Umbilical cord (tissue), 2 donors: ENCODE results near the gene NOLC1. TPM values are rescaled to one million over a fixed set of nuclear protein-coding genes. Genes with fewer than 3 reads are reported as not detected.
A peak's percentile ranks its signal among the peaks of the same experiment; 100 is the strongest.

Experiments
- DNase-seq: peaks from one replicate; pipeline ENCODE4 v3.0.0-alpha.2; 2015; ENCODE audit warnings: low spot score
- total RNA-seq: library from RNA; depleted of rRNA; stranded (reverse); fragments of >200 nt; gene quantifications from one replicate; pipeline ENCODE4 v1.2.3, GENCODE V29; 2014; ENCODE audit warnings: low replicate concordance; ENCODE audit not compliant: insufficient read depth

The NOLC1 gene
- total RNA-seq, 1 donor from 2014 or later, result 13.7 TPM

GRCh38 chr10:102121739-102122372 is 30.3 kb upstream of the NOLC1 start:
- DNase-seq, result peak; percentile 86

GRCh38 chr10:102122450-102122849 is 29.7 kb upstream of the NOLC1 start:
- no peak for DNase-seq

DNA sequence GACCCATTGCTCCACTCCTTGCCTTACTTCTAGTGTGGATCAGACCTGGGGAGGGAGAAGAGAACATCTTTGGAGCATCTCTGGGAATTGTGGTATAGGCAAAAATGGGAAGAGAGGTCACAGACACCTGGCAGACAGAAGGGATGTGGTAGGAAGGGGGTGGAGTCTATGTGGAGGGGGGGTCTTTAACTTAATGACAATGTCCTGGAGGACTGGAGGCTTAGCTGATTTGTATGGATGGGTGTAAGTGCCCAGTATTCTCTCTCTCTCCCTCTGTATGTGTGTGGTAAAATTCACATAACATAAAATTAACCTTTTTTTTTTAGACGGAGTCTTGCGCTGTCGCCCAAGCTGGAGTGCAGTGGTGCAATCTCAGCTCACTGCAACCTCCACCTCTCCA is 29.0 kb upstream of the NOLC1 start:
- no peak for DNase-seq

- DNase-seq, result no peak
These were observed 20.7 kb upstream of the NOLC1 start for GRCh38 chr10:102131286-102132170.

DNA sequence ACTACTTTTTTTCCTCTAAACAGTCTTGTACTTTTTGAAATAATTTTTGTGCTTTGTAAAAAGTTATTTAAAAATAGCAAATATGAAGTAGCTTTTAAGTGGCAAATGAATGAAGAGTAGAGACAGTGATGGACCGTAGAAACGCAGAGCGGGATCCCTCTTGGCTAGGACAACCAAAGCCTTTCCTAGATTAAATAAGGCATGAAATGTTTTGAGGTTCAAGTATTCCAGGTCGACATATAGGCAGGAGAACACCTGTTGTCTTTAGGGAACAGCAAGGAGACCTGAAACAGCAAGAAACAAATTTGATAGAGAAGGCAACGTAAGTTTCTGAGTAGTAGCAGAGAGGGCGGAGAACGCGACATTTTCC is 20.0 kb upstream of the NOLC1 start:
- no peak for DNase-seq

DNA sequence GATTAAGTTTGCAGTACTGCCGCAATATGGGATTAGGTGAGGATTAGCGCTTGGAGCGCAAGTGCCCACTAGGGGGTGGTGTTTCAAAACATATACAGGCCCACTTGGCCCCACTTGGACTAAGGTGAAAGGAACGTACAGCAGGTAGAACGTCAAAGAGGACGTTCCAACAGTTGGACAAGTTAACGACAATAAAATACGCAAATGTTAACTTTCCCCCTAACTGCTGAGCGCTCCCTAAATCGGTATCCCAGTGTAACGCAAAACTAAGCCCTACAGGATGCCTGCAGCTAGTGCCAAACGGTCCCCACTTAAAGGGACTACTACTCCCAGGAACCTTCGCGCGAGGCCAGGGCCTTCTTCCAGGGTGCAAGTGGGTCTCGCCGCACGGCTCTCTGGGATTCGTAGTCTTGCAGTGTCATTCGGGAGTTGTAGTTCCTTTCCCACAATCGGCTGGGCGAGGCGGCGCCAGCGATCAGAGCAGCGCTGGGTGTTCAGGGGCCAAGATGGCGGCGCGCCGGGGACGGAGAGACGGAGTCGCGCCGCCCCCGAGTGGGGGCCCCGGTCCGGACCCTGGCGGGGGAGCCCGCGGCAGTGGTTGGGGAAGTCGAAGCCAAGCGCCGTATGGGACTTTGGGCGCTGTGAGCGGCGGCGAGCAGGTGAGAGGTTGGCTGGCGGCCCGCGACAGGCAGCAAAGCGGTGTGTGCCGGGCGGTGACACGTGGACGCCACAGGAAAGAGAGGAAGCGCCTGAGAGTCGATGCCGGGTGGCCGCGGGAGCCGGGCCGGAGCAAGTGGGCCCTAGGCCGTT is 19.4 kb upstream of the NOLC1 start, which contains the start of gene PPRC1:
Gene PPRC1 (plus strand): TSS at position 478 of the 810 bp plus-strand sequence. CDS start 29 bp downstream, at position 507.
- DNase-seq, result peak; percentile 100

DNA sequence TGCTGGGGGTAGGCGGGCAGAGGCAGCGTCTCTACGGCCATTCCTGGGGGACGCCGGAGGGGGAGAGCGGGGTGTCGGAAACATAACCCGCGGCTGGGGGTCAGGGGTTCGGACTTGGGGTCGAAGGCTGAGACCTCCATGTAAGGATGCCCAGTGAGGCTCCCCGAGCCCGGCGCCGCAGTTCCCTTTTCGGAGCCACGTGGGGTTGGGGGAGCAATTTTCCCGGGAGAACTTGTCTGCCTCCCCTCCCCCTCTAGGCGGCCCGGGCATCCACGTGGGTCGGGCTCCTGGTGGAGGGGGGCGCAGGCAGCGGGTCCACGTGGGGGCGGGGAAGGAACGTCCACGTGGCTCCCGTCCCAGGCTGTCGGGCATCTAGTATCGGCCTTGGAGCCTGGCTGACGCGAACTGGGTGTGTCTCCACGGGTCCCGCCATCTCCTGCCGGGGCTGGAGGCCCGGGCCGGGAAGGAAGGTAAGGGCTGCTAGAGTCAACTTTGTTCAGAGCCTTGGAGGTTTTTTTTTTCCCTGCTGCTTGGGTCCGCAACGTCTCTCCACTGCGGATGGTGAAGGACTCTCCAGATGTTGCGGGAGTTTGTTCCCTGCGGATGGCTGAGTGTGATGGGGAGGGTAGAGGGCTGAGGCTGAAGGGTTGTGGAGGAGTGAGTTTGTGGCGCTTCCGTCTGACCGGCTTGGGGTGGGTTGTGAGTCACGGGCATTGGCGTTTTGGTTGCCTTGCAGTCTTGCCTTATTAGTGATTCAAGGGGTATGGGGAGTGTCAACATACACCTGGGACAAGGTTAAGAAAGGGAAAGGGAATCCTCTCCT is 18.6 kb upstream of the NOLC1 start:
- peak; percentile 79 for DNase-seq

- DNase-seq, result no peak
These were observed 17.8 kb upstream of the NOLC1 start for GRCh38 chr10:102134416-102134815.

DNA sequence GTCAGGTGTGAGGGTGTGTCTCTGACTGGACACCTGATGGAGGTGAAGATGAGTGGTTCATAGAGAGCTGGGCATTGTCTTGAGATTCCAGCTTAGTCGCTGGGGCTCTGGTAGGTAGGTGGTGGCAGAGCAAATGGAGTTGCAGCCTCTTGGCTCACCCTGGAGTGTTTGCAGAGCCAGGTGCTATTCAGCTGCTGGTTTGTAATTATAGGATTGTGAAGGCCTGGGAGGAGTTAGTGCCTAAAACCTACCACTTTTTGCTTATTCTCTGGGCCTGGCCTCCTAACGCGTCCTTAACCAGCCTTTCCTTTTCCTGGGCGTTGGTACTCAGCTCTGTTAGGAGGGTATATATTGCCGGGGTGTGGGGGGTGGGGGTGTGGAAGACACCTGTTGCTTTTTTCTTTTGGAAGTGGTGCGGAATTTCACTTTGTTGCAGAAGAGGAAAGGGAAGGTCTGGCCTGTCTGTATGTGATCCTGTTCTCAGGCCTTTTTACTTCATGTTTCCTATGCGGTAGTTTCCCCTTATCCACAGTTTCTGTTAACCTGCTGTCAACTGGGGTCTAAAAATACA is 16.1 kb upstream of the NOLC1 start:
- no peak for DNase-seq

DNA sequence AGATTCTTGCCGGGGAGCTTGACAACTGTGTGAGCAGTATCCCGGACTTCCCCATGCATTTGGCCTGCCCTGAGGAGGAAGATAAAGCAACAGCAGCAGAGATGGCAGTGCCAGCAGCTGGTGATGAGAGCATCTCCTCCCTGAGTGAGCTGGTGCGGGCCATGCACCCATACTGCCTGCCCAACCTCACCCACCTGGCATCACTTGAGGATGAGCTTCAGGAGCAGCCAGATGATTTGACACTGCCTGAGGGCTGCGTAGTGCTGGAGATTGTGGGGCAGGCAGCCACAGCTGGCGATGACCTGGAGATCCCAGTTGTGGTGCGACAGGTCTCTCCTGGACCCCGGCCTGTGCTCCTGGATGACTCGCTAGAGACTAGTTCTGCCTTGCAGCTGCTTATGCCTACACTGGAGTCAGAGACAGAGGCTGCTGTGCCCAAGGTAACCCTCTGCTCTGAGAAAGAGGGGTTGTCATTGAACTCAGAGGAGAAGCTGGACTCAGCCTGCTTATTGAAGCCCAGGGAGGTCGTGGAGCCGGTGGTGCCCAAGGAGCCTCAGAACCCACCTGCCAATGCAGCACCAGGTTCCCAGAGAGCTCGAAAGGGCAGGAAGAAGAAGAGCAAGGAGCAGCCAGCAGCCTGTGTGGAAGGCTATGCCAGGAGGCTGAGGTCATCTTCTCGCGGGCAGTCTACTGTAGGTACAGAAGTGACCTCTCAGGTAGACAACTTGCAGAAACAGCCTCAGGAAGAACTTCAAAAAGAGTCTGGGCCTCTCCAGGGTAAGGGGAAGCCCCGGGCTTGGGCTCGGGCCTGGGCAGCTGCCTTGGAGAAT is 12.7 kb upstream of the NOLC1 start:
- no peak for DNase-seq

- DNase-seq, result no peak
These were observed 12.0 kb upstream of the NOLC1 start for GRCh38 chr10:102140218-102140617.

GRCh38 chr10:102140913-102141540 is 11.2 kb upstream of the NOLC1 start:
- DNase-seq, result no peak

DNA sequence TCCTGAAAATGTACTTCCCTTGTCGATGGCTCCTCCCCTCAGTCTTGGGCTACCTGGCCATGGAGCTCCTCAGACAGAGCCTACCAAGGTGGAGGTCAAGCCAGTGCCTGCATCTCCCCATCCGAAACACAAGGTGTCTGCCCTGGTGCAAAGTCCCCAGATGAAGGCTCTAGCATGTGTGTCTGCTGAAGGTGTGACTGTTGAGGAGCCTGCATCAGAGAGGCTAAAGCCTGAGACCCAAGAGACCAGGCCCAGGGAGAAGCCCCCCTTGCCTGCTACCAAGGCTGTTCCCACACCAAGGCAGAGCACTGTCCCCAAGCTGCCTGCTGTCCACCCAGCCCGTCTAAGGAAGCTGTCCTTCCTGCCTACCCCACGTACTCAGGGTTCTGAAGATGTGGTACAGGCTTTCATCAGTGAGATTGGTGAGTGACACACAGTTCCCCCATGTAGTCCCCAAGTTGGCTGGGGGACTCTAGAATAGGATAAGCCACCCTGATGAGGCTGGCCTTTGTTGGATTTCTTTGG is 10.5 kb upstream of the NOLC1 start:
- DNase-seq, result no peak

DNA sequence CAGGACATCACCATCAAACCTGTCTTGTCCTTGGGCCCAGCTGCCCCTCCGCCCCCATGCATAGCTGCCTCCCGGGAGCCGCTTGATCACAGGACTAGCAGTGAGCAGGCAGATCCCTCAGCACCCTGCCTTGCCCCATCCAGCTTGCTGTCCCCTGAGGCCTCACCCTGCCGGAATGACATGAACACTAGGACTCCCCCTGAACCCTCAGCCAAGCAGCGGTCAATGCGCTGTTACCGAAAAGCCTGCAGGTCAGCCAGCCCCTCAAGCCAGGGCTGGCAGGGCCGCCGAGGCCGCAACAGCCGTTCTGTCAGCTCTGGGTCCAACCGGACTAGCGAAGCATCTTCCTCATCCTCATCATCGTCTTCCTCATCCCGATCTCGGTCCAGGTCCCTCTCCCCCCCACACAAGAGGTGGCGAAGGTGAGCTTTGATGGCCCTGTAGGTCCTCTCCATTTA is 5.2 kb upstream of the NOLC1 start:
- DNase-seq, result no peak

GRCh38 chr10:102147561-102147960 is 4.6 kb upstream of the NOLC1 start:
- no peak for DNase-seq

GRCh38 chr10:102148275-102148674 is 3.9 kb upstream of the NOLC1 start:
- DNase-seq, result no peak

GRCh38 chr10:102150970-102151773 is 1.0 kb upstream of the NOLC1 start:
- DNase-seq, result no peak

GRCh38 chr10:102152545-102152890 is 329 bp downstream of the NOLC1 start:
- DNase-seq, result no peak
